Stimulated activated CD8-positive, alpha-beta memory T cell treated with anti-CD3 and anti-CD28 coated beads, Interleukin-2, amount 100 ng/mL, for 1 hour (primary cell): ENCODE measurements around the gene TEAD1.

Source experiments
- DNase-seq, 2 donors: peaks; one replicate each; pipeline ENCODE4 v3.0.0-alpha.2; 2020; ENCODE audit warnings: low read depth in 2 of 2

The TEAD1 gene

GRCh38 chr11:12789054-12789453 is 114.8 kb downstream of the TEAD1 start:
- no peak for DNase-seq

- no peak for DNase-seq
These were observed 115.5 kb downstream of the TEAD1 start for GRCh38 chr11:12789596-12790215.

DNA sequence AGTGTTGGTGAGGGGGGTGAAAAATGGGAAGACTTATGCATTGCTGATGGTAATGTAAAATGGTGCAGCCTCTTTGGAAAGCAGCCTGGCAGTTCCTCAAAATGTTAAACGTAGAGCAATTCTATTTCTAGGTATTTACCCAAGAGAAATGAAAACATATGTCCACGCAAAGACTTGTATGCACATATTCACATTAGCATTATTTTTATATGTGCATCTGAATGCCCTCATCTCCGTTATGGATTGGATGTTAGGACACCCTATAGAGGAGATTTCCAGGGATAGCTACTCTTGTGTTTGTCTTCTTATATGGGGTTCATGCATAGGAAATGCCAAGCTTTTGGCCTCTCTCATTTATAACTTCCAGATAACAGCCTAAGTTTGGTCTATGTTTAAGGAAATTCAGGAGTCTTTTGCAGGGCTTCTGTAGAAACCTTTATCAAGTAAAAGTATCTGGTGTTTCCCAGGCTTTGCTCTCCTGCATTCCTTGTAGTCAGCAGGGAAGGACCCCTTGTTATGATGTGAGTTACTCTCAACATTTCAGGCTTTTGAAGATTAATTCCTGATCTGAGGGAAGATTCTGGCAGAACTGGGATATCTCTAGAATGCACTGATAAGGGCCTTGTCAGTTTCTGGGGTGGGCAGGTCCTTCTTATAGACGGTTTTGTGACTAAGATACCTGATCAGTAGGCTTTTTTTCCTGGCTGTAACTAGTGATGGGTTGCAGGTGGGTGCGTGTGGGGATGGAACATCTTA is 116.8 kb downstream of the TEAD1 start:
- no peak for DNase-seq

GRCh38 chr11:12792018-12792417 is 117.8 kb downstream of the TEAD1 start:
- DNase-seq, result no peak

DNA sequence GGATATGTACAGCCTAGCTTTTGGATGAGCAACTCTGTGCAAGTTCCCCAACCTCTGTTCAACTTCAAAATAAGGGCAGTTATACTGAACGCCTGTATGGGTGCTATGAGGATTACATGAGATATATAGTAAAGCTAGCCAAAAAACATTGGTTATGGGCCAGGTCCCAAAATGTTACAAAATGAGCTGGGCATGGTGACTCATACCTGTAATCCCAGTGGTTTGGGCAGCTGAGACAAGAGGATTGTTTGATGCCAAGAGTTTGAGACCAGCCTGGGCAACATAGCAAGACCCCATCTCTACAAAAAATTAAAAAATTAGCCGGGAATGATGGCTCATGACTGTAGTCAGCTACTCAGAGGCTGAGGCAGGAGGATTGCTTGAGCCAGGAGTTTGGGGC is 118.4 kb downstream of the TEAD1 start:
- no peak for DNase-seq

- no peak for DNase-seq
These were observed 118.8 kb downstream of the TEAD1 start for GRCh38 chr11:12793065-12793464.

GRCh38 chr11:12793506-12793905 is 119.3 kb downstream of the TEAD1 start:
- no peak for DNase-seq

GRCh38 chr11:12794576-12795230 is 120.5 kb downstream of the TEAD1 start:
- DNase-seq, result no peak

DNA sequence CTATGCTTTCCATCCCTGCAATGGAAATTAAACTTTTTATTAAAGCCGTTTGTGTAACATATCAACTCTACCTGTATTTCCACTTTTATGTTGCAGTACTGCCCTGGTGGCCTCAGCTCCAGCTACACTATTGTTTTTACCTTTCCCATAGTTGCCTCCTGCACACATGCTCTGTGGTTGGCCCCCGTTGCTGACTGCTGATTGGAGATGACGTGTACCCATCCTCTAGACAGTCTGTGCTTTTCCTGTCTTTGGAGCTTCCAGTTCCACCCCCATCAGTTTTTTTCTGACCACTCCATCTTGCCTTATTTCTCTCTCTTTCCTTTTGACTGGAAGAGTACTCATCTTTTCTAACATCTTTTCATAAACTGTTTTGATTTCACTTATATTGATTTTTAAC is 123.8 kb downstream of the TEAD1 start:
- DNase-seq, result no peak

GRCh38 chr11:12798609-12799011 is 124.4 kb downstream of the TEAD1 start:
- no peak for DNase-seq

GRCh38 chr11:12799334-12799835 is 125.2 kb downstream of the TEAD1 start:
- no peak for DNase-seq

DNA sequence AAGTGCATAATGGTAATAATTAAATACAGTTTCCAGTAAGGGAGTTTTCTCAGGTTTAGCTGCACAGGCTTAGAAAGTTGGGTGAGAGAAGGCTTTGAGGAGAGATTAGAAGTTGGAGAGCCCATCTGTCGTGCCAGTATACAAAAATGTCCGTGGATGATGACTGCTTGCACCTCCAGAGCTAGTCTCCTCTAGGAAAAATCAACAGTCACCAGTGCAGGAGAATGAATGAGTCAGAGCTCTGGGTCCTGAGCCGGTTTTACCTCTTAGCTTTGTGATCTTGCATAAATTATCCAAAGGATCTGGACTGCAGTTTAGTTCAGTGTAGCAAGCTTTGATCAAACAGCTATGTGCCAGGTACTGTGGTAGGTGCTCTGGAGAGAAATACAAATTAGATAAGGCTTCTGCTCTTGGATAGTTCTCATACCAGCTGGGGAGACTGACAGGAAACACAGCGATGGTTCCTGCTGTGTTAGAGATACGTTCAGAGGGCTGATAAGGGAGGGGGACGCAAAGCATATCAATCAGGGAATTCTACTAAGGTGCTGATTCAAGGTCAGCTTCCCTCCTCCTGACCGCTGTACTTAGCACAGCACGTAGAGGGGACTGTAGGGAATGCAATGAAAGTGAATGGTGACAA is 125.9 kb downstream of the TEAD1 start:
- no peak for DNase-seq

GRCh38 chr11:12800871-12801270 is 126.7 kb downstream of the TEAD1 start:
- DNase-seq, result no peak

DNA sequence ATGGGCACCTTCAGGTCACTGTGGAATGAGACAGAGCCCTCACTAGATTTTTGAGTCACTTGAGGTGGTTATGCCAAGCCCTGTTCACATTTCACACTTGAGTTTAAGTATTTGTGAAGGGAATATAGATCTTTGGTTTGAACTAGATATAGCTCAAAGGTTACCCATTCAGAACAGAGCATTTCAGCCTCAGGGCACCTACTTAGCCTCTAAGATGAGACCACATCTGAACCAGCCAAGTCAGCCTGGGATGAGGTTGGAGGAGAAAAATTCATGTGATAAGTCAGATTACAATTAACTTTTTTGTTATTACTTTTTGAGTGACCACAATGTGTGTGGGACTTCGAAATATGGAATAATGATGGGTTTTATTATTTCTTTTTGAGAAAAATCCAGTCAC is 127.8 kb downstream of the TEAD1 start:
- no peak for DNase-seq

DNA sequence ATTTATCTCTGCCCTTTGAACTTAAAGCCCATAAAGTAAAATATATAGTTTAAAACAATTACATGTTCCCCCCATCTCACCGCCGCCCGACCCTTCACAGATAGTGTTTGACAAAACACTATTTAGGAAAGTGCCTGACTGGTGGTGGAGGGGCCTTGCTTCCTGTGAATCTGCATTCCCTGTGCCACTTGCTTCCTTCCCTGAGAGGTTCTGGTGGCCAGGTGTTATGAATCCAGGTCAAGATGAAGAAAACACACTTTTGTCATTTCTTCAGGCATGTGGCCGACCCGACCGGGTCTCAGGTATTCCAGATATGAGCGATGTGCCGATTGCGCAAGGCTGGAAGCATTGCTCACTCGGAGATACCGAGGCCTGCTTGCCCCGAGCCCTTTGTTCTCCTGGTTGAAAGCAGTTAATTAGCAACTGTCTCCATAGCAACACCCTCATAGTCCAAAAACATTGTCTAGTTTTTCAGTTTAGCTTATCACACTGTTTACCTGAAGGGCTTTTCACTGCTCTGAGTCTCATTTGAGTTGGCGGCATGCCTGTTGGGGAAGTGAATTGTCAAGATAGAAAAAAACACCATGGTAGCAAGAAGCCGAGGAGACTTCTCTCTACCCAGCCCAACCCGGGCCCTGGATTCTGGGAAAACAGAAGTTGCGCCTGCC is 128.3 kb downstream of the TEAD1 start:
- DNase-seq, result no peak

DNA sequence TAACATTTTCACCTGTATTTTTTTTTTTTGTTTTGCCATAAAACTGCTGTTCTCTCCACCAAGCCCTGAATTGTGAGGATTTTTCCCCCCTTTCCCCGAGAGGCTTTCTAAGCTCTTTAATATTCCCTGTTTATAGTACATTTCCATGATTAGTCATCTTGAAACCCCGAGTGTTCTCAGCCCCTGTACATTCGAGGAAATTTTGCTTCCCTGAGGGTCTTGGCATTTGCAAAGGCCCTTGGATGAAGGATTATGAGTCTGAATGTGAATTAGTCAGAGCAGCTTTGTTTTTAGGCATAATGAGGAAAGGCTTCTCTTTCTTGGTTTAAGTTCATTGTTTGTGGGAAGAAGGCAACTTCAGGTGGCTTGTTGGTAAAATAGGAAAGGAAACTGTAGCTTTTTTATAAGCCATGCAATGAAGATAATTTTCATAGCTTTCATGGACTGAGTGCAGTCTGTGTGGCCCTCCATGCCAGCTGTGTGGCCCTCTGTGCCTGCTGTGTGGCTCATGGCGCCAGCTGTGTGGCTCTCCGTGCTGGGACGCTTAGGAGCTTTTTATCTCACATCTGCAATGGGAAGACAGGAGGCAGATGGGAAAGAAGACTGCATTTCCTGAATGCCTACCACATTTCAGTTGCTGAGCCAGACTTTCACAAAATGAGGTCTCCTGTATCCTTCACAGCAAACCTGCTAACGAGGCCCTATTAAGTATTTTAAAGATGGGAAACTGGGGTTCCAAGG is 129.0 kb downstream of the TEAD1 start:
- DNase-seq, result no peak

DNA sequence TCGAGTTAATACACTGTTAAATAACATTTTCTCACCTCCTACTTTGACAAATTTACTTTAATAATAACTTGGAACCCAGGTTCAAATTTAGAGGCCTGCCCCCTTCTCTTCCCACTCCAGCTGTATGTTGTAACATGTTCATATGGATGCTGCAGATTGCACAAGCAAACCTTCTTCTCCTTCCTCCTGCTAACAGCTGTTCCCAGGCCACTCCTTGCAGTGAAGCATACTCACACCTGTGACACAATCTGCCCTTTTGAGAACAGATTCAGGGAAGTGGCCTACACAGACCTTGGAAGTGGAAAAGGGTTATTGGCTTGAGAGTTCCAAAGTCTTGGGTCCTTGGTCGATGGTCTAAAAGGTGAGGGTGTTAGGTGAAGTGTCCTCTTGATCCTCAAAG is 131.9 kb downstream of the TEAD1 start:
- DNase-seq, result no peak

- DNase-seq, result no peak
These were observed 133.4 kb downstream of the TEAD1 start for GRCh38 chr11:12807621-12808020.

- DNase-seq, result no peak
These were observed 134.3 kb downstream of the TEAD1 start for GRCh38 chr11:12808519-12808918.

GRCh38 chr11:12809364-12809763 is 135.1 kb downstream of the TEAD1 start:
- no peak for DNase-seq
